ACHN (cell line): ENCODE data around the gene VOPP1.

Experiments used
- DNase-seq: peaks from one replicate; pipeline ENCODE4 v3.0.0-alpha.2; 2015
- in situ Hi-C: cut with HindIII; loops from 2 replicates; pipeline ENCODE4 v1.10.0; 2017; ENCODE audit warnings: low sequenced_read_pairs, low pct_ligation_motif_present, low pct_unique_long_range_greater_than_20kb

Gene VOPP1

GRCh38 chr7:55558962-55559920 lies 13.1 kb downstream of the VOPP1 start:
- no peak for DNase-seq
- in situ Hi-C loops: no loop called here

GRCh38 chr7:55557666-55558188 lies 14.6 kb downstream of the VOPP1 start:
- DNase-seq: no peak
- in situ Hi-C loops: no loop called here

- in situ Hi-C loops: no loop called here
- DNase-seq: no peak
Observed at GRCh38 chr7:55556492-55556891, 15.8 kb downstream of the VOPP1 start.

GRCh38 chr7:55556031-55556430 lies 16.3 kb downstream of the VOPP1 start:
- in situ Hi-C loops: no loop called here
- DNase-seq: no peak

- in situ Hi-C loops: no loop called here
- no peak for DNase-seq
Observed at GRCh38 chr7:55555160-55555559, 17.1 kb downstream of the VOPP1 start.

GRCh38 chr7:55554038-55554437 lies 18.3 kb downstream of the VOPP1 start:
- in situ Hi-C loops: no loop called here
- no peak for DNase-seq

- DNase-seq: no peak
- in situ Hi-C loops: no loop called here
Observed at GRCh38 chr7:55553024-55553345, 19.3 kb downstream of the VOPP1 start.

- peak; percentile 90 for DNase-seq
- in situ Hi-C loops: no loop called here
Observed at GRCh38 chr7:55552320-55553023, 19.8 kb downstream of the VOPP1 start.

GRCh38 chr7:55550841-55551537 lies 21.3 kb downstream of the VOPP1 start:
- in situ Hi-C loops: no loop called here

GRCh38 chr7:55550010-55550663 lies 22.2 kb downstream of the VOPP1 start:
- DNase-seq: no peak
- in situ Hi-C loops: no loop called here

More at GRCh38 chr7:55550841-55551537, 21.3 kb downstream of the VOPP1 start:
- DNase-seq: no peak

- in situ Hi-C loops: no loop called here
- DNase-seq: no peak
Observed at GRCh38 chr7:55549457-55549856, 22.8 kb downstream of the VOPP1 start.

GRCh38 chr7:55548295-55548731 lies 24.0 kb downstream of the VOPP1 start:
- in situ Hi-C loops: no loop called here

GRCh38 chr7:55546814-55547213 lies 25.5 kb downstream of the VOPP1 start:
- in situ Hi-C loops: no loop called here
- DNase-seq: peak; percentile 96

More at GRCh38 chr7:55548295-55548731, 24.0 kb downstream of the VOPP1 start:
- DNase-seq: no peak

- in situ Hi-C loops: no loop called here
Observed at GRCh38 chr7:55545496-55545895, 26.8 kb downstream of the VOPP1 start.

GRCh38 chr7:55540226-55540858 lies 32.0 kb downstream of the VOPP1 start:
- in situ Hi-C loops: no loop called here
- no peak for DNase-seq

More at GRCh38 chr7:55545496-55545895, 26.8 kb downstream of the VOPP1 start:
- peak; percentile 96 for DNase-seq

- in situ Hi-C loops: no loop called here
- peak; percentile 36 for DNase-seq
Observed at GRCh38 chr7:55539380-55539779, 32.9 kb downstream of the VOPP1 start.

GRCh38 chr7:55538538-55538937 lies 33.8 kb downstream of the VOPP1 start:
- in situ Hi-C loops: no loop called here
- no peak for DNase-seq

- DNase-seq: no peak
- in situ Hi-C loops: no loop called here
Observed at GRCh38 chr7:55537458-55537990, 34.8 kb downstream of the VOPP1 start.
